A549 treated with RU486 at 1 μM for 4 hours (cell line): Measurements from ENCODE around the gene FAHD1. TPM values are rescaled to one million over a fixed set of nuclear protein-coding genes. Genes with fewer than 3 reads are reported as not detected.

Experiments
- total RNA-seq: library from RNA; stranded (reverse); fragments of 200-300 nt; extraction: Qiagen RNA extraction; gene quantifications from 5 replicates; pipeline ENCODE4 v1.2.3, GENCODE V29; 2022; ENCODE audit warnings: low read depth

FAHD1 gene
- total RNA-seq: 45.6 to 53.0 TPM (median 47.7 TPM) in 5 replicates

GRCh38 chr16:1826691-1827573 is at the start of gene FAHD1, which contains the start of gene HAGH:
TSS of gene FAHD1 (plus strand) at chr16:1827206. CDS start at chr16:1827239, 33 bp downstream.
TSS of gene HAGH (minus strand) at chr16:1826825. CDS start at chr16:1826787, 38 bp downstream.

GRCh38 chr16:1782408-1783264 is 44.4 kb upstream of the FAHD1 start, which contains the start of the genes NUBP2 and SPSB3:
TSS of gene NUBP2 (plus strand) at chr16:1782960. CDS start at chr16:1783021, 61 bp downstream.
TSS of gene SPSB3 (minus strand) at chr16:1782571. CDS start at chr16:1781483, 1,088 bp downstream.

DNA sequence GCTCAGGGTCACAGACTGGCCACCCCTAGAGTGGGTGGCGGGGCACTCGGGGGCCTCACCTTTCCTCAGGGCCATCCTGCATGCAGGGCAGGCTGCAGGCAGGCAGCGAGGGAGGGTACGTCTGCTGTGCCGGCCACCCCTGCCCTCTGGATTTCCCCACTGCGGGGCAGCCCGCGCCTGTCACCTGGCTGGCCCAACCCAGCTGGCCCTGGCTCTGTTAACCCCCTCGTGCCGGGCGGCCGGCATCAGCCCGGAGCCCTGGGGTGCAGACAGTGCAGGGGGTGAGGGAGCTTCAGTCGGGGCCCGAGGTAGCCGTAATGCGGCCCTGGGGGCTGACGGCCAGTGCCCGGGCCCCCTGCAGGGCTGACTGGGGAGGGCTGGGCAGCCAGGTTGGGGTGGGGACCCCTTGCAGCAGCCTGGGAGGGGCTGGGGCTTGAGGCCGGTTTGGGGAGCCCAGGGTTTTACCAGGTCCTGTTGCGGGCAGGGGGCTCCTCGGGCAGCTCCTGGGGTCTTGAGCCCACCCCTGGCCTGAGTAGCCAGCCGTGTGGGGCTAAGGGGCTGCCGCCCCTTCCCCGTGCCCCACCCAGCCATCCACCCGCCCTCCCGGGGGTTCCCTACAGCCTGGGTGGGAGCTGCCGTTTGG is 33.3 kb upstream of the FAHD1 start, which contains the start of gene IGFALS:
Gene IGFALS, minus strand, starts transcription at position 128 of the 643 bp plus-strand sequence. Its CDS starts 53 bp downstream, at position 75.

GRCh38 chr16:1871974-1872635 is 45.1 kb downstream of the FAHD1 start, which contains the start of gene MEIOB:
TSS of gene MEIOB (minus strand) at chr16:1872164. CDS start at chr16:1868175, 3,989 bp downstream.

Other genes with a start within 250 kb of the FAHD1 start
- gene IFT140, start 215.1 kb upstream of the FAHD1 start, total RNA-seq: 7.3 to 9.4 TPM (median 8.9 TPM) in 5 replicates
- gene CRAMP1, start 214.8 kb upstream of the FAHD1 start, total RNA-seq: 12.1 to 16.1 TPM (median 14.5 TPM) in 5 replicates
- 161 to 209 TPM (median 164 TPM) in 5 replicates for gene JPT2, start 148.9 kb upstream of the FAHD1 start, total RNA-seq
- 33.5 to 60.3 TPM (median 44.8 TPM) in 5 replicates for gene MAPK8IP3, start 121.0 kb upstream of the FAHD1 start, total RNA-seq
- gene NME3, start 55.7 kb upstream of the FAHD1 start, total RNA-seq: 30.6 to 59.4 TPM (median 55.1 TPM) in 5 replicates
- gene EME2, start 54.4 kb upstream of the FAHD1 start, total RNA-seq: 5.0 to 10.8 TPM (median 9.1 TPM) in 5 replicates
- gene MRPS34, start 54.1 kb upstream of the FAHD1 start, total RNA-seq: 170 to 265 TPM (median 253 TPM) in 5 replicates
- gene SPSB3, start 44.6 kb upstream of the FAHD1 start, total RNA-seq: 13.2 to 26.3 TPM (median 22.3 TPM) in 5 replicates
- 57.3 to 88.6 TPM (median 81.3 TPM) in 5 replicates for gene NUBP2, start 44.2 kb upstream of the FAHD1 start, total RNA-seq
- 0.05 TPM in 1 of 5 replicates, not detected in the others for gene IGFALS, start 33.5 kb upstream of the FAHD1 start, total RNA-seq
- 58.5 to 71.3 TPM (median 68.8 TPM) in 5 replicates for gene HAGH, start 381 bp upstream of the FAHD1 start, total RNA-seq
- 1.4 to 3.0 TPM (median 2.0 TPM) in 5 replicates for gene MEIOB, start 45.0 kb downstream of the FAHD1 start, total RNA-seq
- gene HS3ST6, start 91.2 kb downstream of the FAHD1 start, total RNA-seq: 1.8 to 4.2 TPM (median 3.1 TPM) in 5 replicates
- 22.1 to 31.7 TPM (median 31.4 TPM) in 5 replicates for gene MSRB1, start 116.0 kb downstream of the FAHD1 start, total RNA-seq
- gene RPL3L, start 127.5 kb downstream of the FAHD1 start, total RNA-seq: 0.03 to 0.37 TPM in 2 of 5 replicates, not detected in the others
- 244 to 325 TPM (median 265 TPM) in 5 replicates for gene NDUFB10, start 132.3 kb downstream of the FAHD1 start, total RNA-seq
- 3,640 to 5,391 TPM (median 5,287 TPM) in 5 replicates for gene RPS2, start 137.6 kb downstream of the FAHD1 start, total RNA-seq
- gene RNF151, start 139.7 kb downstream of the FAHD1 start, total RNA-seq: not detected in 5 replicates
- 29.2 to 42.3 TPM (median 37.3 TPM) in 5 replicates for gene TBL3, start 144.8 kb downstream of the FAHD1 start, total RNA-seq
- gene NOXO1, start 154.3 kb downstream of the FAHD1 start, total RNA-seq: 0.16 to 0.44 TPM (median 0.28 TPM) in 4 of 5 replicates, not detected in the other
- 24.7 to 44.2 TPM (median 41.3 TPM) in 5 replicates for gene GFER, start 157.0 kb downstream of the FAHD1 start, total RNA-seq
- gene SYNGR3, start 162.8 kb downstream of the FAHD1 start, total RNA-seq: 4.4 to 9.7 TPM (median 6.7 TPM) in 5 replicates
- 43.5 to 62.6 TPM (median 56.0 TPM) in 5 replicates for gene ZNF598, start 182.6 kb downstream of the FAHD1 start, total RNA-seq
- gene NPW, start 192.6 kb downstream of the FAHD1 start, total RNA-seq: 0.92 to 2.0 TPM (median 1.0 TPM) in 4 of 5 replicates, not detected in the other
- 34.8 to 57.8 TPM (median 54.9 TPM) in 5 replicates for gene NHERF2, start 199.7 kb downstream of the FAHD1 start, total RNA-seq
- gene NTHL1, start 220.6 kb downstream of the FAHD1 start, total RNA-seq: 30.8 to 47.1 TPM (median 43.6 TPM) in 5 replicates
- gene TSC2, start 220.8 kb downstream of the FAHD1 start, total RNA-seq: 27.9 to 39.7 TPM (median 36.6 TPM) in 5 replicates